AG04450 (cell line): ENCODE results near the gene IL13. TPM values are rescaled to one million over a fixed set of nuclear protein-coding genes. Genes with fewer than 3 reads are reported as not detected.

Experiments
- CTCF ChIA-PET: fragments of 300-600, 350-600 bp; formaldehyde crosslinking; extraction: SDS; loops from one replicate; lab custom pipeline; 2022; ENCODE audit warnings: antibody characterized with exemption, inconsistent platforms; lab: Charles Lee
- POLR2A ChIA-PET: fragments of 350-600 bp; formaldehyde crosslinking; extraction: SDS; loops from one replicate; lab custom pipeline; 2021; ENCODE audit warnings: antibody characterized with exemption, inconsistent platforms; lab: Yijun Ruan, JAX
- DNase-seq: peaks from one replicate; pipeline ENCODE4 v3.0.0-alpha.2; 2011; ENCODE audit warnings: low read depth, low spot score
- H3K27ac ChIP-seq: one replicate; pipeline ENCODE4 v1.5.1; 2012; ENCODE audit warnings: low read depth, low read length, control low read depth
- H3K27me3 ChIP-seq: one replicate; pipeline ENCODE4 v1.6.0; 2012; ENCODE audit warnings: low read length; ENCODE audit not compliant: control insufficient read depth, insufficient read depth
- H3K4me3 ChIP-seq: 2 replicates; pipeline ENCODE4 v1.5.1; 2011; ENCODE audit warnings: mild to moderate bottlenecking, low read depth, low read length, control low read depth
- H3K9me3 ChIP-seq: 2 replicates; pipeline ENCODE4 v1.5.1; 2012; ENCODE audit warnings: low read length; ENCODE audit not compliant: control insufficient read depth, insufficient read depth
- CTCF ChIP-seq: IDR thresholded peaks from 2 replicates; pipeline ENCODE4 v1.5.1; 2011; ENCODE audit warnings: low read depth, low read length, control low read depth, inconsistent platforms
- polyA plus RNA-seq: library from polyadenylated mRNA; depleted of rRNA; stranded (reverse); fragments of >200 nt; gene quantifications from 2 replicates; pipeline ENCODE4 v1.2.3, GENCODE V29; 2011

IL13 gene
- polyA plus RNA-seq, 1 experiment: not detected

DNA sequence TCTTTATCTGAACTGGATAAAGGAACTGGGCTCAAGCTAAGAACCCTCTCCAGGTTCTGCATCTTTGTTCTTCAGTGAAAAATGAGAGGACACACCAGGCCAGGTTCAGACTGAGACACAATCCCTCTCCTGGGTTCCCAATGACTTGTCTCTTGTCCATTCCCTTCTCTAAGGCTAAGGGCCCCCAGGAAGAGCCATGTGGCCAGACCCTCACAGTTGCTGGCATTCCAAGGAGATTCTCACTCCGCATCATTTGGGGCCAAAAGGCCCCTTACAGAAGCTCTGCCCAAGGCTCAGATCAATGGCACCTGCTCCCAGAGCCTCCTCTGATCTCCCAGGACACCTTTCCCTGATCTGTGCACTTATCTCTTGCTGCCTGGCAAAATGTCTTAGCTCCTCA is 20.8 kb downstream of the IL13 start:
- no peak for TF ChIP-seq CTCF
- Histone ChIP-seq H3K27ac (no peak overlapping the region), H3K4me3 (no peak overlapping the region), H3K9me3 (peaks cover 3% of the 10 kb centered on the region; the same call in 1 of the 2 replicates), H3K27me3 (no peaks in the 10 kb centered on the region)
- CTCF ChIA-PET: interaction anchor here (0.6 kb wide), 1 partner anchor 151 kb away, joined by 3 read pairs; no protein-coding TSS in a partner anchor
- no peak for DNase-seq
- POLR2A ChIA-PET: no interaction called here

DNA sequence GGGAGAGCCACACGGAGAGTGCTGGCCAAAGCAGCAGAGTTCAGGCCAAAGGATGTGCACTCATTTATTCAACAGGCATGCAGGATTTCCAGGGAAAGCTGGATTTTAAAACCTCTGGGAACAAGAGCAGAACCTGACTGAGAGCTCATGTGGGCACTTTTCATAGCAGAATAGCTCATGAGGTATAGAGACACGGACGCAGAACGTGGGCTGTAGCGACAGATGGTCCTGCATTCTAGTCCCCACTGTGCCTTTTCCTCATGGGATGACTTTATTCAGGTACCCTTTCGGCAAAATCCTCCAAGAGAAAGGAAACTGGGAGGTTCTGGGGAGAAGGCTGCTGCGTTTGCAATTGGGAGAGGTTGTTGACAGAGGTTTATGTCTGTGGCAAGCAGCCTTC is 21.2 kb downstream of the IL13 start:
- Histone ChIP-seq H3K27ac (no peak overlapping the region), H3K4me3 (no peak overlapping the region), H3K9me3 (peaks cover 3% of the 10 kb centered on the region; the same call in 1 of the 2 replicates), H3K27me3 (no peaks in the 10 kb centered on the region)
- DNase-seq: no peak
- POLR2A ChIA-PET: no interaction called here
- no peak for TF ChIP-seq CTCF
- CTCF ChIA-PET: interaction anchor here (0.6 kb wide), 1 partner anchor 152 kb away, joined by 3 read pairs; no protein-coding TSS in a partner anchor

DNA sequence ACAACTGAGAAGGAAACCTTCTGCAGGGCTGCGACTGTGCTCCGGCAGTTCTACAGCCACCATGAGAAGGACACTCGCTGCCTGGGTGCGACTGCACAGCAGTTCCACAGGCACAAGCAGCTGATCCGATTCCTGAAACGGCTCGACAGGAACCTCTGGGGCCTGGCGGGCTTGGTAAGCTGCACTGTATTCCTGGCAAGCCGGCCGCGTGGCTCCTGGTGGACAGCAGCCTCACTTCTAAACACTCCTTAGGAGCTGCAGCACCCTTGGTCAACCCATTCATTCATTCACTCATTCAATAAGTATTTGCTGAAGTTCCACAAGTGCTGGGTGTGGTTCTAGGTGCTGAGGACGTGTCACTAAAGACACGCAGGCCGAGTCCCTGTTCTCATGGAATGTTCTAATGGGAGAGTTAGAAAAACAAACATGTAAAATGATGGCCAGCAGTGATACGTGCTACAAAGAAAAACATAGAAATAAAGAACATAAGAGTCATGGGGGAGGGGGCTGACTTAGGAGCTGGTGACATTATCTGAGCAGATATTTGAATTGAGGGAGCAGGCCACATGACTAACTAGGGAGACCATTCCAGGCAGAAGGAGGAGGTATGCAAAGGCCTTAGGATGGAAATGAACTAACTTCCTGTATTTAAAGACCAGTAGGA is 21.9 kb downstream of the IL13 start:
- CTCF ChIA-PET: interaction anchor here (0.5 kb wide), 1 partner anchor 28 kb away, joined by 3 read pairs; no protein-coding TSS in a partner anchor
- no peak for TF ChIP-seq CTCF
- no peak overlapping the region for H3K27ac ChIP-seq

GRCh38 chr5:132680780-132681475 is 23.0 kb downstream of the IL13 start:
- no peak for TF ChIP-seq CTCF
- CTCF ChIA-PET: no interaction called here
- no peak overlapping the region for H3K4me3 ChIP-seq
- no peak for DNase-seq
- no peaks in the 10 kb centered on the region for H3K9me3 ChIP-seq
- H3K27ac ChIP-seq: no peak overlapping the region
- POLR2A ChIA-PET: no interaction called here
- H3K27me3 ChIP-seq: no peaks in the 10 kb centered on the region

More for the DNA sequence above, 21.9 kb downstream of the IL13 start:
- no peaks in the 10 kb centered on the region for H3K27me3 ChIP-seq
- H3K9me3 ChIP-seq: peaks cover 2% of the 10 kb centered on the region; the same call in 1 of the 2 replicates
- no peak for DNase-seq
- POLR2A ChIA-PET: no interaction called here
- no peak overlapping the region for H3K4me3 ChIP-seq

- H3K27me3 ChIP-seq: no peaks in the 10 kb centered on the region
- TF ChIP-seq CTCF: no peak
- H3K27ac ChIP-seq: no peak overlapping the region
- no peak for DNase-seq
- H3K9me3 ChIP-seq: no peaks in the 10 kb centered on the region
- H3K4me3 ChIP-seq: no peak overlapping the region
- ChIA-PET POLR2A (no interaction called here), CTCF (interaction anchor here (0.9 kb wide), 1 partner anchor 139 kb away, joined by 3 read pairs; no protein-coding TSS in a partner anchor)
Observed at GRCh38 chr5:132681476-132681831, 23.5 kb downstream of the IL13 start.
